GM19099 (cell line): ENCODE measurements around the gene PHF13.

ENCODE experiments used
- POLR2A ChIP-seq: IDR thresholded peaks from 3 replicates; pipeline ENCODE4 v1.6.1; 2011; ENCODE audit warnings: low read depth; ENCODE audit not compliant: insufficient read length; ENCODE audit errors: extremely low read depth

PHF13 gene

GRCh38 chr1:6627841-6628545, 14.5 kb downstream of the PHF13 start:
- TF ChIP-seq POLR2A, result no peak

DNA sequence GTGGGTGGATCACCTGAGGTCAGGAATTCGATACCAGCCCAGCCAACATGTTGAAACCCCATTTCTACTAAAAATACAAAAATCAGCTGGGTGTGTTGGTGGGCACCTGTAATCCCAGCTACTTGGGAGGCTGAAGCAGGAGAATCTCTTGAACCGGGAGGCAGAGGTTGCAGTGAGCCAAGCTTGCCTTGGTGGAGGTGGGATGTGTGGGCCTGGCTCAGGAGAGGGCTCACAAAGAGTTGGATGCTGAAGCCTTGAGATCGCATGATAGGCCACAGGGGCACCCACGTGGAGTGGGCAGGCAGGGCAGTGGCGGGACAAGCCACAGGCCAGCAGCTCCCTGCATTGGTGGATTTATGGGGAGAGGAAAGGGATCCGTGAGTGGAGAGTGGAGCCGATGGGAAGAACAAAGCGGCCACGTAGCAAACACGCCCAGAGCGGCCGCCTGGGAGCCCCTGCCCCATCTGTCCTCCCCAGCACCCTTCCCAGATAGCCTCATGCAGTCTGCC, 15.5 kb downstream of the PHF13 start:
- no peak for TF ChIP-seq POLR2A

DNA sequence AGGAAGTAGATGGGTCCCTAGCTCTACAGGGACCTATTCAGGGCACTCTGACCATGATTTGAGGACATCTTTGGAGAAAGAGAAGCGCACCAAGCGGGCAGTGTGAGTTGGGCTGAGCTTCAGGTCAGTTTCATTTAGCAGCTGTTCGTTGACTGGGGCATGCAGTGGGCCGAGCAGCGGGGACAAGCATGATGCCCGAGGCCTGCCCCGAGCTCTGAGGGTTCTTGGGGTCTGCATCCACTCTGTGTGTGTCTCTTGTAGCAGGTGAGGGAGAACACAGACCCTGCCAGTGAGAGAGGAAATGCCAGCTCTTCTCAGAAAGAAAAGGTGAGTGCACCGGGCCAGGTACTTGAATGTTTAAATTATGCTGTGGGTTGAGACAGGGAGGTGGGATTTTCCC, 16.5 kb downstream of the PHF13 start:
- no peak for TF ChIP-seq POLR2A

DNA sequence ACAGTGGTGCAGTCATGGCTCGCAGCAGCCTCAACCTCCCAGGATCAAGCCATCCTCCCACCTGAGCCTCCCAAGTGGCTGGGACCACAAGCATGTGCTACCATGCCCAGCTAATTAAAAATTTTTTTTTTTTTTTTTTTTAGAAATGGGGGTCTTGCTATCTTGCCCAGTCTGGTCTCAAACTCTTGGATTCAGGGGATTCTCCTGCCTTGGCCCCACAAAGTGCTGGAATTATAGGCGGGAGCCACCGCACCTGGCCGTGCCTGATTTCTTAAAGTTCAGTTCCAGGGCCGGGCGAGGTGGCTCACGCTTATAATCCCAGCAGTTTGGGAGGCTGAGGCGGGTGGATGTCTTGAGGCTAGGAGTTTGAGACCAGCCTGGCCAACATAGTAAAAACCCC, 17.5 kb downstream of the PHF13 start:
- TF ChIP-seq POLR2A, result no peak

GRCh38 chr1:6632588-6633514, 19.3 kb downstream of the PHF13 start:
- no peak for TF ChIP-seq POLR2A

- TF ChIP-seq POLR2A, result no peak
Measured at GRCh38 chr1:6634371-6635052, 21.0 kb downstream of the PHF13 start.

DNA sequence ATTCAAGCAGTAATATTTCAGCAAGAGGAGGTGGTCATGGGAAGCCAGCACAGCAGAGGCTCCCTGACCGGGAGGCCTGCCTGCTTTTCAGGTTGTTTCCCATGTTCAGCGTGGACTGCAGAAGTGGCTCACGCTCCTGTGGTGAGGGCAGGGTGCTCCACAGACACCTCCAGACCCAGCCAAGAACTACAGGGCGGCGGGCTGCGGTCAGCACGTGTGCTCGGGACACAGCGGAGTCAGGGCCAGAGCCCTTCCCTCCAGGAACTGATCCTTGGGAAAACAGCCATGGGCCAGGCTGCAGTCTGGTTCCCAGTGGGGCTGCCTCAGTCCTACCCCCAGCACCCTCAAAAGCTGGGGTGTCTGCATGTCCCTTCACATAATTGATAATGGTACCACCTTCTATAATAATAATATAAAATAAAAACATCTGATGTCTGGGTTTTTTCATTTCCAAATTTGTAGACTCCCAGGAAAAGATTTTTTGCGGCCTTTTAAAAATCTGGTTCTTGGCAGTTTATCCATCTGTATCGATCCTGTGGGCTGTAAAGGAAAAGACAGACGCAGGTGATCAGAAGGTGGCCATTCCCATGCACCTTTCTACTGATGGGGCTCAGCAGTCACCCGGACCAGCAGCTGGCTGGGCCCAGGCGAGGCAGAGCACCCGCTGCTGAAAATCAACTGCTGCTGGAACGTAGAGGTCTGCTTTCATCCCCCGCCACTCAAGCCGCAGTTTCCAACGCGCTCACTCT, 21.8 kb downstream of the PHF13 start:
- no peak for TF ChIP-seq POLR2A

DNA sequence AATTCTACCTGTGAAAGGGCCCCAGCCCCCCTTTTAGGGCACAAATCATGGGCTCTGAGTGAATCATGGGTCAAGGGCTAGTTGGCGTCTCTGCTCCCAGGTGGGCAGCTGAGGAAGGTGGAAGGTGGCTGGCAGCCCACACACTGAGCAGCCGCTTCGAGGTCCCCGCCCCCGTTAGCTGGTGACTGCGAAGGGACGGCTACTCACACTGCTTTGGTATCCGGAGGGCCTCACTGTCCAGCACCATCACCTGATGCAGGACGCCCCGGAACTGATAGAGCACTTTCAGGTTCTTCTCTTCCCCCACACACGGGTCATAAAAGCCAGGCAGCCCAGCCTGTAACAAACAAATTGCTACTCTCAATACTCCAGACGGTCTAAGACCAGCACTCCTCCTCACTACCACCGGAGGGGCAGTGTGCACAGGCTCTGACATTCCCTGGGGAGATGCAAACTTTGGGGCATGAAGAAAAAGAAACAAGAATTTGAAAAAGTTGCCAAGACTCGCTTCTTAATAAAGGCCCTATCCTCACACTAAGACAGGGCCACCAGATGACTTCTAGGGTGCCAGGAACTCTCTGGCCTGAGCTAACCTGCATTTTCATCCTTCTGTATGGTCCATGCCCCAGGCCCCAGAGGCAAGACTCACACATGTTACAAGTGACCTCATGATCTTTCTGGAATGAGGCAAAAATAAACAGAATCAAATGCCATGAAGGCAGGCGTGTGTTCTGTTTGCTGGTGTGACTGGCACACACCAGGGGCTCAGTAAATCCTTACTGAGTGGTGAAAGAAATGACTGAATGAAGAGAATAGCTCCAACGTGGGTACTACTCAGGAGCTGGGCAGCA, 22.6 kb downstream of the PHF13 start:
- no peak for TF ChIP-seq POLR2A

DNA sequence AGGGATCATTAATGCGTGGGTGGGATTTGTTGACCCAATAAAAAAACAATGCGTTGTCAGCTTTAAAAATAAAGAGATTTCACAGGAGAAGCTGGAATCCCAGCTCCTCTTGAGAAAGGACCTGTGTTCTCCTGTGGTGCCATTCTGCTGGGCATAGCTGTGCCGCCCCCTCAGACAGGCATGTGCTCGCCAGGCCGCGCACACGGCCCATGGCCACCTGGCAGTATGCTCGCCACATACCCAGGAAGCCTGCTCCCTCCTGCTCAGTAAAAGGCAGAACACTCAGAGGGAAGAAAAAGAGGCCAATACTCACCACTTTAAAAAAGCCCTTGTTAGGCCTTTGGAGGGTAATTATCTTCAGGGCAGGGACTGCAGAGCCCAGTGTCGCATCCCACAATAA, 24.2 kb downstream of the PHF13 start:
- no peak for TF ChIP-seq POLR2A

- TF ChIP-seq POLR2A, result no peak
Measured at GRCh38 chr1:6638226-6638625, 24.7 kb downstream of the PHF13 start.

- no peak for TF ChIP-seq POLR2A
Measured at GRCh38 chr1:6645018-6645417, 31.5 kb downstream of the PHF13 start.

- no peak for TF ChIP-seq POLR2A
Measured at GRCh38 chr1:6646499-6647148, 33.1 kb downstream of the PHF13 start.

DNA sequence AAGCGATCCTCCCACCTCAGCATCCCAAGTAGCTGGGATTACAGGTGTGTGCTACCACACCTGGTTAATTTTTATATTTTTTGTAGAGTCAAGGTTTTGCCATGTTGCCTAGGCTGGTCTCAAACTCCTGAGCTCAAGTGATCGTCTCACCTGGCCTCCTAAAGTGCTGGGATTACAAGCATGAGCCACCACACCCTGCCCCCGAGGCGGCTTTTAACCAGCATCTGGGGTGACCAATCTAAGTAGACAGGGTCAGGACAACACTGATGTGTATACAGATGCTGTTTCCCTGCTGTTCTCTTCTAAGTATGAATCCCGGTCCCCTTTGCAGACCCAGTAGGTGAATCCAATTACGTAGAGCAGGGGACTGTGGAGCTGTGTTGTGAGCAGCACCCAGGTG, 35.0 kb downstream of the PHF13 start:
- TF ChIP-seq POLR2A, result no peak
